GM11168 (cell line): Measurements from ENCODE around the gene SLC16A1.

Experiments
- in situ Hi-C: fragments of 300-500 bp; cut with MboI; formaldehyde crosslinking; loops from one replicate; pipeline ENCODE4 v1.12.0; 2022; ENCODE audit warnings: low sequenced_read_pairs; ENCODE audit not compliant: unreplicated experiment

The SLC16A1 gene

GRCh38 chr1:112927462-112927990, 28.5 kb downstream of the SLC16A1 start:
- in situ Hi-C loops, result no loop called here

GRCh38 chr1:112926858-112927257, 29.1 kb downstream of the SLC16A1 start:
- in situ Hi-C loops, result no loop called here

- in situ Hi-C loops, result no loop called here
These were observed 31.0 kb downstream of the SLC16A1 start for GRCh38 chr1:112925015-112925414.

- in situ Hi-C loops, result no loop called here
These were observed 32.0 kb downstream of the SLC16A1 start for GRCh38 chr1:112923959-112924349.

- in situ Hi-C loops, result no loop called here
These were observed 32.6 kb downstream of the SLC16A1 start for GRCh38 chr1:112923234-112923958.

GRCh38 chr1:112911506-112912220, 44.3 kb downstream of the SLC16A1 start:
- in situ Hi-C loops, result no loop called here

GRCh38 chr1:112909847-112910246, 46.1 kb downstream of the SLC16A1 start:
- in situ Hi-C loops, result no loop called here

- in situ Hi-C loops, result no loop called here
These were observed 49.8 kb downstream of the SLC16A1 start for GRCh38 chr1:112906150-112906698.

GRCh38 chr1:112905395-112906149, 50.4 kb downstream of the SLC16A1 start:
- in situ Hi-C loops, result no loop called here

- in situ Hi-C loops, result no loop called here
These were observed 51.1 kb downstream of the SLC16A1 start for GRCh38 chr1:112904831-112905261.

GRCh38 chr1:112904071-112904830, 51.7 kb downstream of the SLC16A1 start:
- in situ Hi-C loops, result no loop called here

GRCh38 chr1:112902221-112902620, 53.8 kb downstream of the SLC16A1 start:
- in situ Hi-C loops, result no loop called here

- in situ Hi-C loops, result no loop called here
These were observed 54.6 kb downstream of the SLC16A1 start for GRCh38 chr1:112901387-112901786.

- in situ Hi-C loops, result no loop called here
These were observed 59.2 kb downstream of the SLC16A1 start for GRCh38 chr1:112896783-112897182.

GRCh38 chr1:112894561-112895011, 61.4 kb downstream of the SLC16A1 start:
- in situ Hi-C loops, result no loop called here

GRCh38 chr1:112894010-112894292, 62.0 kb downstream of the SLC16A1 start:
- in situ Hi-C loops, result no loop called here

- in situ Hi-C loops, result no loop called here
These were observed 62.5 kb downstream of the SLC16A1 start for GRCh38 chr1:112893288-112894009.

- in situ Hi-C loops, result loop anchor here (10.0 kb wide), 1 partner anchor 135 kb away; no protein-coding TSS in a partner anchor
These were observed 66.1 kb downstream of the SLC16A1 start for GRCh38 chr1:112889906-112890305.
